ENCODE data around the gene OVAAL. TPM values are rescaled to one million over a fixed set of nuclear protein-coding genes. Genes with fewer than 3 reads are reported as not detected.

The OVAAL gene
- total RNA-seq, 6 experiments from 2014 or later, result not detected

DNA sequence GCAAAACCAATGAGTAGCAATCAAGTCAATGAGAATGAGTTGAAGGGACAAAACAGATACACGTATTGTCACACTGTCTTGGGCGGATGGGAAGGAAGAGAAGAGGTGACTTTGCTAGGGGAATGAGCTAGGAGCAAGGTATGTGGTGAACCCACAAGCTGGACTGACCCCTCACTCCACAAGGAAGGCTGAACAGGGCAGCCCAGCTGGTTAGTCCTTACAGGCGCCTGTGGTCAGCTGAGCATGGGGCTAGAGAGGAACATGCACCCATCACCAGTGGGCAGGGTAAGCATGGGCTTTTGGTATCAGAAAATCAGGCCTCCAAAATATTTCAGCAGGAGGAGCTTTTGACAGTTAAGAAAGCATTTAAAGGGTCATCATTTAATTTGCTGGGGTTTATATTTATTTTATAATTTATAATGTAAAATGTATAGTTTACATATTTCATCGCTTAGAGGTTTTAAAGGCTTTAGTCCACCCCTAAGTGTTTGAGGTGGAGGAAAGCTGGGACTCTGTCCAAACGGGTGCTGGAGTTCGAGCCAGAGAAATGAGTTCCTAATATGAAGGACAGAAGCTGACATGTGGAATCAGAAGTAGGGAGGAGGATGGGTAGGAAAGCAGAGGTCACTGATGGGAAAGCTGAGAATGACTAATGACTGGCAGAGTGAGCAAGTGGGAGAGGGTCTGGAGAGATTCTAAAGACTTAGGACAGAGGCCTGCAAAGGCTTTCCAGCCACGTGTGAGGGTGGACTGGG lies 34.4 kb upstream of the OVAAL start:
- intact Hi-C loops (cut with DNase I), result no loop called here
- Histone ChIP-seq H3K4me3 (no peak overlapping the region), H3K27ac (no peak overlapping the region), H3K4me1 (peaks cover 0 to 8% (median 3%) of the 10 kb centered on the region in 4 donors), H3K27me3 (no peaks in the 10 kb centered on the region), H3K9me3 (no peaks in the 10 kb centered on the region), H3K36me3 (no peaks in the 10 kb centered on the region)
- 72% methylated on average over 7 of the region's 7 CpGs for WGBS (ENCODE audit: insufficient coverage, low coverage, low lambda C conversion rate, missing lambda C conversion rate)
- TF ChIP-seq POLR2A (IDR thresholded peaks at IDR 0.05), result no peak
- TF ChIP-seq, protein P1, sequence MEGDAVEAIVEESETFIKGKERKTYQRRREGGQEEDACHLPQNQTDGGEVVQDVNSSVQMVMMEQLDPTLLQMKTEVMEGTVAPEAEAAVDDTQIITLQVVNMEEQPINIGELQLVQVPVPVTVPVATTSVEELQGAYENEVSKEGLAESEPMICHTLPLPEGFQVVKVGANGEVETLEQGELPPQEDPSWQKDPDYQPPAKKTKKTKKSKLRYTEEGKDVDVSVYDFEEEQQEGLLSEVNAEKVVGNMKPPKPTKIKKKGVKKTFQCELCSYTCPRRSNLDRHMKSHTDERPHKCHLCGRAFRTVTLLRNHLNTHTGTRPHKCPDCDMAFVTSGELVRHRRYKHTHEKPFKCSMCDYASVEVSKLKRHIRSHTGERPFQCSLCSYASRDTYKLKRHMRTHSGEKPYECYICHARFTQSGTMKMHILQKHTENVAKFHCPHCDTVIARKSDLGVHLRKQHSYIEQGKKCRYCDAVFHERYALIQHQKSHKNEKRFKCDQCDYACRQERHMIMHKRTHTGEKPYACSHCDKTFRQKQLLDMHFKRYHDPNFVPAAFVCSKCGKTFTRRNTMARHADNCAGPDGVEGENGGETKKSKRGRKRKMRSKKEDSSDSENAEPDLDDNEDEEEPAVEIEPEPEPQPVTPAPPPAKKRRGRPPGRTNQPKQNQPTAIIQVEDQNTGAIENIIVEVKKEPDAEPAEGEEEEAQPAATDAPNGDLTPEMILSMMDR (IDR thresholded peaks at IDR 0.05), result no peak
- DNase-seq (no peak), ATAC-seq (no peak)

GRCh38 chr1:180524915-180525714 lies 33.6 kb upstream of the OVAAL start:
- DNase-seq, result no peak
- no peaks in the 10 kb centered on the region for H3K36me3 ChIP-seq
- H3K27ac ChIP-seq, result no peak overlapping the region
- TF ChIP-seq, protein P1 (IDR thresholded peaks at IDR 0.05), result no peak
- no peak for TF ChIP-seq POLR2A (IDR thresholded peaks at IDR 0.05)
- ATAC-seq, result no peak
- H3K9me3 ChIP-seq, result no peaks in the 10 kb centered on the region
- H3K4me3 ChIP-seq, result no peak overlapping the region
- H3K4me1 ChIP-seq, result peaks cover 0 to 8% (median 3%) of the 10 kb centered on the region in 4 donors
- 32% methylated on average over 5 of the region's 7 CpGs for WGBS (ENCODE audit: insufficient coverage, low coverage, low lambda C conversion rate, missing lambda C conversion rate)
- H3K27me3 ChIP-seq, result no peaks in the 10 kb centered on the region
- intact Hi-C loops (cut with DNase I), result no loop called here

- Histone ChIP-seq H3K27ac (no peak overlapping the region), H3K36me3 (no peaks in the 10 kb centered on the region), H3K27me3 (no peaks in the 10 kb centered on the region), H3K4me1 (peaks cover 0 to 8% (median 3%) of the 10 kb centered on the region in 4 donors), H3K9me3 (no peaks in the 10 kb centered on the region), H3K4me3 (no peak overlapping the region)
- intact Hi-C loops (cut with DNase I), result no loop called here
- ATAC-seq (no peak), DNase-seq (no peak)
- 14% methylated on average over 2 of the region's 2 CpGs for WGBS (ENCODE audit: insufficient coverage, low coverage, low lambda C conversion rate, missing lambda C conversion rate)
- TF ChIP-seq, protein P1 (IDR thresholded peaks at IDR 0.05), result no peak
- no peak for TF ChIP-seq POLR2A (IDR thresholded peaks at IDR 0.05)
These were observed 33.1 kb upstream of the OVAAL start for GRCh38 chr1:180525715-180526039.

DNA sequence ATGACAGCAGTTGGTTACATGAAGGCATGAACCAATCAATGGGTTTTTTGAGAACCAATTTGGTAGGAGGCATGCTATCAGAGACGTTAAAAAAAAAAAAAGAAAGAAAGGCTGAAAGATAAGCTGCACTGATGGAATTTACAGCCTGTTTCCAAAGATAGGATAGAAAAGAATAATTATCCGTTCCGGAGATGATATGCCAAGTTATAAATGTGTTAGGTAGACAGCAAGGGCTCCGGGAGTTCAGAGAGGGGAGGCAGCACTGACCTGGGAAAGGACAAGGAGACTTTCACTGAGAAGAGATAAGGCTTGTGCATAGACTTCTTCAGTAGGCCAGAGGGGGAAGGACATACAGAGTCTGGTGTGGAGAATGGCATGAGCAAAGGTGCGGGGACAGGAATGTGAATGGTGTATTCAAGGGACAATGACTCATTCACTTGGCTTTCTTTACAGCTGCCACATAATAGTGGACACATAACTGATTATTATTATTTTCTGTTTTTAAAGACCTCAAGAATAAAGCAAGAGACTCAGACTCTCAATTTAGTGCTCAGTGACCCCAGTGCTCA lies 31.6 kb upstream of the OVAAL start:
- no peaks in the 10 kb centered on the region for H3K27me3 ChIP-seq
- H3K36me3 ChIP-seq, result no peaks in the 10 kb centered on the region
- H3K4me3 ChIP-seq, result no peak overlapping the region
- TF ChIP-seq, protein P1 (IDR thresholded peaks at IDR 0.05), result no peak
- no peak for TF ChIP-seq POLR2A (IDR thresholded peaks at IDR 0.05)
- H3K27ac ChIP-seq, result no peak overlapping the region
- intact Hi-C loops (cut with DNase I), result no loop called here
- H3K4me1 ChIP-seq, result no peaks in the 10 kb centered on the region
- H3K9me3 ChIP-seq, result no peaks in the 10 kb centered on the region
- ATAC-seq (peak in 1 of 4 donors; percentile 34), DNase-seq (no peak)
- 59% methylated on average over 5 of the region's 5 CpGs for WGBS (ENCODE audit: insufficient coverage, low coverage, low lambda C conversion rate, missing lambda C conversion rate)

Data from right lobe of liver (tissue), 6 donors.